ENCODE measurements around the gene DEGS1. TPM values are rescaled to one million over a fixed set of nuclear protein-coding genes. Genes with fewer than 3 reads are reported as not detected.

The DEGS1 gene
- total and polyA plus RNA-seq, 2 donors (not counting 1 experiment from before 2014, with no cell fraction given), result 64.2 to 383 TPM

DNA sequence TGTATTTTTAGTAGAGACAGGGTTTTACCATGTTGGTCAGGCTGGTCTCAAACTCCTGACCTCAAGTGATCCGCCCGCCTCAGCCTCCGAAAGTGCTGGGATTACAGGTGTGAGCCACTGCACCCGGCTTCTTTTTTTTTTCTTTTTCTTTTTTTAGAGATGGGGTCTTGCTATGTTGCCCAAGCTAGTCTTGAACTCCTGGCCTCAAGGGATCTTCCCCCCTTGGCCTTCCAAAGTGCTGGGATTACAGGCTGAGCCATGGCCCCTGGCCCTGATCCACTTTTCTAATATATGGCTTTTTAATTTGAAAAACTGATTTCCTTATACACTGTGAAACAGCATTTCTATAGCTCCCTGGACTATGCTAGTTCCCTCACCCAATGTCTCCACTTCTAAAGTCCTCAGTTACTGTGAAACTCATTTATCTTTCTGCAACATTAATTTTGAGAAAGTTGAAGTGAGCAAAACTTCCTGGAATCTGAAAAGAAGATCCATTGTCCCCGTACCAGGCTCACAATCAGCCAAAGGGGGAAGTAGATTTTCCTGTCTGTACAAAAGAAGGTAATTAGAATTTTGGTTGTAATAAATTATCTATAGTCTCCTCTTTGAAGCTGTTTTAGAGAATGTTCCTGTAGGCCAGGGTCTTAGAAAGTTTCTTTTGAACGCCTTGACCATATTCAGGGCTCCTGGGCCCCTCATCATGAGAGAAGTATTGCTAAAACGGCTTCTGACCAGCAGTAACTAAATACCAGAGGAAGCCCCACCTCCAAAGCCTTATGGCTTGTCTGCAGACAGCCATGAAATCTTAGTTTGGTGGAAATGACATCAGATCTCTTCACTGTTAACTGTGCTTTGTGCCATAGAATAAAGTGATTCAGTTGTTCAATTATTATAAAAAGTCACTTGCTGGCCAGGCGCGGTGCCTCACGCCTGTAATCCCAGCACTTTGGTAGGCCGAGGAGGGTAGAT is 34.9 kb downstream of the DEGS1 start:
- Histone ChIP-seq H3K27ac (ENCODE audit: insufficient read depth, low read length) (no peak overlapping the region), H2AFZ (ENCODE audit: low read length) (no peak overlapping the region), H3K4me1 (ENCODE audit: control insufficient read depth, extremely low read depth, insufficient read depth, low read length) (no peaks in the 10 kb centered on the region), H3K9me3 (ENCODE audit: control insufficient read depth, insufficient read depth, low read depth, low read length) (no peaks in the 10 kb centered on the region), H3K4me3 (replicated peaks in 1 of 4; ENCODE audit: control extremely low read depth in 1 of 4, insufficient read depth in 1 of 4, low read depth in 3 of 4, low read length in 4 of 4) (no peak overlapping the region), H3K9ac (ENCODE audit: insufficient read depth, low read length) (no peak overlapping the region), H3K79me2 (ENCODE audit: control insufficient read depth, insufficient read depth, low read length) (no peaks in the 10 kb centered on the region), H3K36me3 (ENCODE audit: control insufficient read depth, insufficient read depth, low read length) (no peaks in the 10 kb centered on the region), H3K4me2 (ENCODE audit: extremely low read depth, insufficient read depth, low read length) (no peak overlapping the region), H4K20me1 (ENCODE audit: control insufficient read depth, extremely low read depth, insufficient read depth, low read length) (no peaks in the 10 kb centered on the region), H3K27me3 (ENCODE audit: control insufficient read depth, insufficient read depth, low read length) (no peaks in the 10 kb centered on the region)
- no peak for DNase-seq (ENCODE audit: low read depth in 2 of 2)
- TF ChIP-seq EZH2 (IDR thresholded peaks at IDR 0.05; ENCODE audit: low read length, missing control alignments), result no peak
- TF ChIP-seq CTCF (conservative IDR thresholded peaks at IDR 0.05 in 1 of 2, IDR thresholded peaks at IDR 0.05 in 1 of 2; ENCODE audit: low read depth in 1 of 2, low read length in 2 of 2), result no peak

DNA sequence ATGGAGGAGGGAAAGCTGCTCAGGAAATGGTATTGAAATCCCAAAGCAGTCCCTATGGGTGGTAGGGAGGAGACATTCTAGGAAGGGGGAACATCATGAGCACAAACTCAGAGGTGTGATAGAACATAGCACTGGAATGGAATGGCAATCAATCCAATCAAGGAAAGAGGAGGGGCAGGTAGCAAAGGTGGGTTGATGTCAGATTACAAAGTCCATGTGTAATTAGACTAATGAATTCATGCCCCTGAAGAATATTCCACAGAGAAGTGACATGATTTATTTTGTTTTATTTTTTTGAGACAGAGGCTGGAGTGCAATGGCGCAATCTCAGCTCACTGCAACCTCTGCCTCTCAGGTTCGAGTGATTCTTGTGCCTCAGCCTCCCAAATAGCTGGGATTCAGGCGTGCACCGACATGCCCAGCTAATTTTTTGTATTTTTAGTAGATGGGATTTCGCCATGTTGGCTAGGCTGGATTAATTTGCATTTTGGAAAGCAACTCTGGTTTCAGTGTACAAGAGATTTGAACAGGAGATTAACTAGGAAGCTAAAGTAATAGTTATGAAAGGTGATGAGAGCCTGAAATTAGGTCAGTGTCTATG is 36.1 kb downstream of the DEGS1 start:
- Histone ChIP-seq H3K36me3 (ENCODE audit: control insufficient read depth, insufficient read depth, low read length) (no peaks in the 10 kb centered on the region), H3K9ac (ENCODE audit: insufficient read depth, low read length) (no peak overlapping the region), H3K4me3 (replicated peaks in 1 of 4; ENCODE audit: control extremely low read depth in 1 of 4, insufficient read depth in 1 of 4, low read depth in 3 of 4, low read length in 4 of 4) (no peak overlapping the region), H3K4me2 (ENCODE audit: extremely low read depth, insufficient read depth, low read length) (no peak overlapping the region), H2AFZ (ENCODE audit: low read length) (no peak overlapping the region), H3K27ac (ENCODE audit: insufficient read depth, low read length) (no peak overlapping the region), H3K4me1 (ENCODE audit: control insufficient read depth, extremely low read depth, insufficient read depth, low read length) (peaks cover 7% of the 10 kb centered on the region), H3K27me3 (ENCODE audit: control insufficient read depth, insufficient read depth, low read length) (no peaks in the 10 kb centered on the region), H4K20me1 (ENCODE audit: control insufficient read depth, extremely low read depth, insufficient read depth, low read length) (no peaks in the 10 kb centered on the region), H3K9me3 (ENCODE audit: control insufficient read depth, insufficient read depth, low read depth, low read length) (no peaks in the 10 kb centered on the region), H3K79me2 (ENCODE audit: control insufficient read depth, insufficient read depth, low read length) (no peaks in the 10 kb centered on the region)
- TF ChIP-seq CTCF (conservative IDR thresholded peaks at IDR 0.05 in 1 of 2, IDR thresholded peaks at IDR 0.05 in 1 of 2; ENCODE audit: low read depth in 1 of 2, low read length in 2 of 2), result no peak
- TF ChIP-seq EZH2 (IDR thresholded peaks at IDR 0.05; ENCODE audit: low read length, missing control alignments), result no peak
- DNase-seq (ENCODE audit: low read depth in 2 of 2), result no peak

- Histone ChIP-seq H2AFZ (ENCODE audit: low read length) (no peak overlapping the region), H3K9ac (ENCODE audit: insufficient read depth, low read length) (no peak overlapping the region), H3K9me3 (ENCODE audit: control insufficient read depth, insufficient read depth, low read depth, low read length) (no peaks in the 10 kb centered on the region), H3K36me3 (ENCODE audit: control insufficient read depth, insufficient read depth, low read length) (no peaks in the 10 kb centered on the region), H4K20me1 (ENCODE audit: control insufficient read depth, extremely low read depth, insufficient read depth, low read length) (no peaks in the 10 kb centered on the region), H3K4me1 (ENCODE audit: control insufficient read depth, extremely low read depth, insufficient read depth, low read length) (peaks cover 7% of the 10 kb centered on the region), H3K4me3 (replicated peaks in 1 of 4; ENCODE audit: control extremely low read depth in 1 of 4, insufficient read depth in 1 of 4, low read depth in 3 of 4, low read length in 4 of 4) (no peak overlapping the region), H3K27ac (ENCODE audit: insufficient read depth, low read length) (no peak overlapping the region), H3K79me2 (ENCODE audit: control insufficient read depth, insufficient read depth, low read length) (no peaks in the 10 kb centered on the region), H3K4me2 (ENCODE audit: extremely low read depth, insufficient read depth, low read length) (no peak overlapping the region), H3K27me3 (ENCODE audit: control insufficient read depth, insufficient read depth, low read length) (no peaks in the 10 kb centered on the region)
- no peak for TF ChIP-seq CTCF (conservative IDR thresholded peaks at IDR 0.05 in 1 of 2, IDR thresholded peaks at IDR 0.05 in 1 of 2; ENCODE audit: low read depth in 1 of 2, low read length in 2 of 2)
- TF ChIP-seq EZH2 (IDR thresholded peaks at IDR 0.05; ENCODE audit: low read length, missing control alignments), result no peak
- DNase-seq (ENCODE audit: low read depth in 2 of 2), result no peak
These were observed 36.6 kb downstream of the DEGS1 start for GRCh38 chr1:224219612-224220059.

Measured in fibroblast of lung (primary cell).